SK-N-SH (cell line): ENCODE data around the gene SFXN3. TPM values are rescaled to one million over a fixed set of nuclear protein-coding genes. Genes with fewer than 3 reads are reported as not detected.
A peak's percentile ranks its signal among the peaks of the same experiment; 100 is the strongest.
"Not testable (repeated sequence)": the region's sequence is repeated elsewhere in the genome, so short reads cannot be mapped to it uniquely, and the experiment has no call there.

Experiments
- CTCF ChIA-PET: fragments of 300-600, 350-600 bp; formaldehyde crosslinking; extraction: SDS; loops from one replicate; lab custom pipeline; 2021; lab: Yijun Ruan, JAX
- POLR2A ChIA-PET: fragments of 350-600 bp; sonication (Branson Sonifier 250); formaldehyde crosslinking; extraction: SDS; loops from one replicate; lab custom pipeline; 2020; ENCODE audit warnings: antibody characterized with exemption, inconsistent platforms; lab: Yijun Ruan, JAX
- DNase-seq: peaks from one replicate; pipeline ENCODE4 v3.0.0; 2012
- H2AFZ ChIP-seq: fragments of 200-600 bp; sonication (generic); 2 replicates; pipeline ENCODE4 v1.8.1; 2016; ENCODE audit warnings: antibody characterized with exemption, mild to moderate bottlenecking, low read depth
- H3F3A ChIP-seq: fragments of 200-600 bp; sonication (generic); replicated peaks from 2 replicates; pipeline ENCODE3; 2016; ENCODE audit warnings: antibody characterized with exemption, mild to moderate bottlenecking; ENCODE audit not compliant: insufficient read depth
- H3K27ac ChIP-seq, 2 experiments: fragments of 200-500 bp in 1 of 2; fragments of 200-600 bp in 1 of 2; sonication (Bioruptor generic) in 1 of 2; sonication (generic), shearing (Covaris generic) in 1 of 2; 2 replicates each; pipeline versions ENCODE4 v1.5.1 to v1.6.1; 2014 to 2016; ENCODE audit warnings: low read depth in 2 of 2, inconsistent platforms in 1 of 2, low read length in 1 of 2, mild to moderate bottlenecking in 1 of 2, mixed read lengths in 1 of 2
- H3K27me3 ChIP-seq: fragments of 200-600 bp; sonication (generic), shearing (Covaris generic); 2 replicates; pipeline ENCODE4 v1.6.1; 2016; ENCODE audit warnings: mixed run types; ENCODE audit not compliant: insufficient read depth
- H3K36me3 ChIP-seq, 2 experiments: fragments of 200-500 bp in 1 of 2; fragments of 200-600 bp in 1 of 2; sonication (Bioruptor generic) in 1 of 2; sonication (generic) in 1 of 2; replicated peaks in 1 of 2; 2 replicates each; pipeline versions ENCODE3 to v1.5.1; 2014 to 2016; ENCODE audit warnings: low read length in 1 of 2, mild to moderate bottlenecking in 1 of 2; ENCODE audit not compliant: insufficient read depth in 2 of 2, control insufficient read depth in 1 of 2
- H3K4me1 ChIP-seq, 2 experiments: fragments of 200-500 bp in 1 of 2; fragments of 200-600 bp in 1 of 2; sonication (Bioruptor generic) in 1 of 2; sonication (generic), shearing (Covaris generic) in 1 of 2; 2 replicates each; pipeline versions ENCODE4 v1.5.1 to v1.6.1; 2014 to 2016; ENCODE audit warnings: low read depth in 1 of 2, low read length in 1 of 2, mixed run types in 1 of 2; ENCODE audit not compliant: insufficient read depth in 2 of 2, control insufficient read depth in 1 of 2
- H3K4me2 ChIP-seq: fragments of 200-600 bp; sonication (generic), shearing (Covaris generic); 2 replicates; pipeline ENCODE4 v1.6.1; 2017; ENCODE audit warnings: mixed run types
- H3K4me3 ChIP-seq, 2 experiments: fragments of 200-500 bp in 1 of 2; fragments of 200-600 bp in 1 of 2; sonication (Bioruptor generic) in 1 of 2; sonication (generic), shearing (Covaris generic) in 1 of 2; 2 replicates each; pipeline versions ENCODE4 v1.5.1 to v1.8.1; 2014 to 2016; ENCODE audit warnings: low read depth in 2 of 2, inconsistent platforms in 1 of 2, low read length in 1 of 2, mild to moderate bottlenecking in 1 of 2, mixed read lengths in 1 of 2, moderate library complexity in 1 of 2
- H3K79me2 ChIP-seq: fragments of 200-600 bp; sonication (generic); 2 replicates; pipeline ENCODE4 v1.8.1; 2017; ENCODE audit warnings: mild to moderate bottlenecking; ENCODE audit not compliant: insufficient read depth
- H3K9ac ChIP-seq: fragments of 200-600 bp; sonication (generic); 2 replicates; pipeline ENCODE4 v1.6.1; 2017; ENCODE audit warnings: mixed run types
- H3K9me2 ChIP-seq: fragments of 200-600 bp; sonication (generic); 2 replicates; pipeline ENCODE4 v1.6.1; 2017; ENCODE audit warnings: mixed run types
- H3K9me3 ChIP-seq: fragments of 200-600 bp; sonication (generic); 2 replicates; pipeline ENCODE4 v1.6.1; 2017; ENCODE audit warnings: mixed run types, mild to moderate bottlenecking, moderate library complexity
- H4K20me1 ChIP-seq: fragments of 200-600 bp; sonication (generic); 2 replicates; pipeline ENCODE4 v1.6.1; 2017; ENCODE audit warnings: mild to moderate bottlenecking, mixed run types; ENCODE audit not compliant: insufficient read depth
- ELF1 ChIP-seq: IDR thresholded peaks from 2 replicates; pipeline ENCODE4 v1.4.0; 2012
- EZH2phosphoT487 ChIP-seq: fragments of 200-600 bp; sonication (generic); IDR thresholded peaks from 2 replicates; pipeline ENCODE4 v1.6.1; 2017; ENCODE audit warnings: low read depth, mixed run types, mild to moderate bottlenecking, antibody characterized with exemption, moderate library complexity, borderline replicate concordance
- FOSL2 ChIP-seq: IDR thresholded peaks from 2 replicates; pipeline ENCODE4 v1.4.0; 2012; ENCODE audit warnings: low read depth, mild to moderate bottlenecking, moderate library complexity, borderline replicate concordance
- FOXJ3 ChIP-seq: sonication (generic); formaldehyde crosslinking; IDR thresholded peaks from 2 replicates; pipeline ENCODE4 v1.5.1; 2020; ENCODE audit warnings: mild to moderate bottlenecking, missing genetic modification reagents
- GABPA ChIP-seq: IDR thresholded peaks from 2 replicates; pipeline ENCODE4 v1.4.0; 2012; ENCODE audit warnings: low read depth, mild to moderate bottlenecking
- GATA2 ChIP-seq: sonication (generic); formaldehyde crosslinking; IDR thresholded peaks from 2 replicates; pipeline ENCODE4 v1.5.0; 2020; ENCODE audit warnings: mild to moderate bottlenecking, missing genetic modification reagents
- IRF3 ChIP-seq: fragments of 150-350 bp; IDR thresholded peaks from 2 replicates; pipeline ENCODE4 v1.6.1; 2016; ENCODE audit warnings: mild to moderate bottlenecking, low read depth, low read length
- JUND ChIP-seq: IDR thresholded peaks from 2 replicates; pipeline ENCODE4 v1.4.0; 2012
- MEF2A ChIP-seq: IDR thresholded peaks from 2 replicates; pipeline ENCODE4 v1.4.0; 2012; ENCODE audit warnings: low read depth, borderline replicate concordance
- MXI1 ChIP-seq: IDR thresholded peaks from 2 replicates; pipeline ENCODE4 v1.6.1; 2012; ENCODE audit warnings: mild to moderate bottlenecking, low read depth, low read length, improper control_type of control experiment
- POLR2AphosphoS5 ChIP-seq: IDR thresholded peaks from 2 replicates; pipeline ENCODE4 v1.6.1; 2012; ENCODE audit warnings: low read depth, low read length
- RAD21 ChIP-seq: IDR thresholded peaks from 2 replicates; pipeline ENCODE4 v1.6.1; 2012; ENCODE audit warnings: mild to moderate bottlenecking, low read length
- SIN3A ChIP-seq: IDR thresholded peaks from 2 replicates; pipeline ENCODE4 v1.6.1; 2012; ENCODE audit warnings: low read depth, mild to moderate bottlenecking, low read length, moderate library complexity, borderline replicate concordance
- SMC3 ChIP-seq: IDR thresholded peaks from 2 replicates; pipeline ENCODE4 v1.6.1; 2012; ENCODE audit warnings: low read depth, low read length, improper control_type of control experiment
- TAF1 ChIP-seq: IDR thresholded peaks from 2 replicates; pipeline ENCODE4 v1.6.1; 2012; ENCODE audit warnings: low read depth, mild to moderate bottlenecking, low read length, moderate library complexity, borderline replicate concordance
- TCF12 ChIP-seq: IDR thresholded peaks from 2 replicates; pipeline ENCODE4 v1.4.0; 2012
- TEAD4 ChIP-seq: IDR thresholded peaks from 2 replicates; pipeline ENCODE4 v1.4.0; 2012; ENCODE audit warnings: mild to moderate bottlenecking, borderline replicate concordance; ENCODE audit not compliant: insufficient read depth
- YY1 ChIP-seq: IDR thresholded peaks from 2 replicates; pipeline ENCODE4 v1.4.0; 2012; ENCODE audit warnings: low read depth, mild to moderate bottlenecking
- WGBS: methylation state at CpG from one replicate; pipeline ENCODE4 v1.1.6; 2017; ENCODE audit warnings: low lambda C conversion rate; 5-methylcytosine and 5-hydroxymethylcytosine counted together
- polyA plus RNA-seq, 3 experiments: library from polyadenylated mRNA; depleted of rRNA; stranded (reverse); fragments of >200 nt; gene quantifications; 2 replicates each; pipeline ENCODE4 v1.2.3, GENCODE V29; 2012
- TF ChIP-seq, protein P1 (sequence below): IDR thresholded peaks from 2 replicates; pipeline ENCODE4; 2012
- TF ChIP-seq, protein P2 (sequence below): fragments of 200-600 bp; sonication (generic); IDR thresholded peaks from 2 replicates; pipeline ENCODE4 v1.6.1; 2017; ENCODE audit warnings: antibody characterized with exemption, mild to moderate bottlenecking, moderate library complexity

SFXN3 gene
- polyA plus RNA-seq, 1 of the 3 experiments (the other 2 are of a cell fraction), result 142 TPM

DNA sequence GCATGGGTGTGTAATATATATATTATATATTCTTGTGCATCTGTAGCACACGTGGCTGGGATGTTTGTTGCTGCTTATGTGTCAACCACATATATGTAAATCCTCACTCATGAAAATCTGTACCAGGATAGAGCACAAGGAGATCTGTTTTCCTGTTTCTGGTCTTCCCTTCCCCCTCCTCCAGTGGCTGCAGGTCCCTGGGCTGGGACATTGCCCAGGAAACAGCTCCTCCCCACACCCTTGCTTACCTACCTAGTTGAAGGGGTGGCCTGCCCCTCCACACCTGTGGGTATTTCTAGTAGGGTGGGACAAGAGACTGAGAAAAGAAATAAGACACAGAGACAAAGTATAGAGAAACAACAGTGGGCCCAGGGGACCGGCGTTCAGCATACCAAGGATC lies 2.2 kb downstream of the SFXN3 start:
- H4K20me1 ChIP-seq, result peaks cover 39% of the 10 kb centered on the region
- H3K79me2 ChIP-seq, result peaks cover 47% of the 10 kb centered on the region
- no peak for DNase-seq
- H3K4me2 ChIP-seq, result peak overlapping the region; percentile 94
- POLR2A ChIA-PET, result interaction anchor here (0.5 kb wide), 1 partner anchor 661 kb away, joined by 3 read pairs; no protein-coding TSS in a partner anchor
- peak overlapping the region; percentile 84 to 98 for H3K4me3 ChIP-seq
- no peak for TF ChIP-seq POLR2AphosphoS5
- no peaks in the 10 kb centered on the region for H3K9me3 ChIP-seq
- peak overlapping the region; percentile 96 for H3K9ac ChIP-seq
- peaks cover 7 to 40% of the 10 kb centered on the region in 2 experiments; a peak in 2 of 4 replicates for H3K4me1 ChIP-seq
- peaks cover 20% of the 10 kb centered on the region for H3F3A ChIP-seq
- no peaks in the 10 kb centered on the region for H3K27me3 ChIP-seq
- peak overlapping the region; percentile 98 to 99 for H3K27ac ChIP-seq
- H3K9me2 ChIP-seq, result no peaks in the 10 kb centered on the region
- H2AFZ ChIP-seq, result no peak overlapping the region
- CTCF ChIA-PET, result interaction anchor here (1.1 to 15.0 kb wide), 4 partner anchors 8 to 145 kb away, joined by 3 to 198 read pairs (median 85); partner anchors contain the start of gene LZTS2
- 65% methylated on average over 3 of the region's 3 CpGs for WGBS
- H3K36me3 ChIP-seq, result peaks cover 32 to 38% of the 10 kb centered on the region in 2 experiments

- H3K9me2 ChIP-seq, H3K4me3 ChIP-seq, POLR2A ChIA-PET, H3K27ac ChIP-seq, H3K9me3 ChIP-seq, H3K27me3 ChIP-seq, H2AFZ ChIP-seq, DNase-seq, H3K9ac ChIP-seq: not testable (repeated sequence)
- CTCF ChIA-PET, result interaction anchor here (1.0 to 15.0 kb wide), 7 partner anchors 8 to 108 kb away, joined by 3 to 198 read pairs (median 4); no protein-coding TSS in a partner anchor
- peaks cover 38 to 48% of the 10 kb centered on the region in 2 experiments for H3K36me3 ChIP-seq
- peak overlapping the region; percentile 94 for H3K4me2 ChIP-seq
- H3K79me2 ChIP-seq, result peaks cover 47% of the 10 kb centered on the region
- peaks cover 39% of the 10 kb centered on the region for H4K20me1 ChIP-seq
- peaks cover 25% of the 10 kb centered on the region for H3F3A ChIP-seq
- WGBS, result 89% methylated on average over 4 of the region's 4 CpGs
- peaks cover 7 to 31% of the 10 kb centered on the region in 2 experiments; a peak in 2 of 4 replicates for H3K4me1 ChIP-seq
These were observed 3.4 kb downstream of the SFXN3 start for GRCh38 chr10:101034404-101034803.

GRCh38 chr10:101035314-101035713 lies 4.3 kb downstream of the SFXN3 start:
- no peaks in the 10 kb centered on the region for H3K9me3 ChIP-seq
- peaks cover 32% of the 10 kb centered on the region for H3F3A ChIP-seq
- WGBS, result no CpG with 5 or more reads among the region's 7 CpGs
- H3K27me3 ChIP-seq, result no peaks in the 10 kb centered on the region
- TF ChIP-seq, protein P1, sequence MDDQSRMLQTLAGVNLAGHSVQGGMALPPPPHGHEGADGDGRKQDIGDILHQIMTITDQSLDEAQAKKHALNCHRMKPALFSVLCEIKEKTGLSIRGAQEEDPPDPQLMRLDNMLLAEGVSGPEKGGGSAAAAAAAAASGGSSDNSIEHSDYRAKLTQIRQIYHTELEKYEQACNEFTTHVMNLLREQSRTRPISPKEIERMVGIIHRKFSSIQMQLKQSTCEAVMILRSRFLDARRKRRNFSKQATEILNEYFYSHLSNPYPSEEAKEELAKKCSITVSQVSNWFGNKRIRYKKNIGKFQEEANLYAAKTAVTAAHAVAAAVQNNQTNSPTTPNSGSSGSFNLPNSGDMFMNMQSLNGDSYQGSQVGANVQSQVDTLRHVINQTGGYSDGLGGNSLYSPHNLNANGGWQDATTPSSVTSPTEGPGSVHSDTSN, result no peak
- no peak for TF ChIP-seq RAD21
- no peak for TF ChIP-seq MEF2A
- no peak for TF ChIP-seq EZH2phosphoT487
- TF ChIP-seq GABPA, result no peak
- no peak for TF ChIP-seq ELF1
- no peak for TF ChIP-seq GATA2 (CRISPR knock-in tag)
- TF ChIP-seq TEAD4, result no peak
- no peak for TF ChIP-seq TAF1
- TF ChIP-seq TCF12, result no peak
- no peak for TF ChIP-seq FOXJ3 (CRISPR knock-in tag)
- no peak for TF ChIP-seq SIN3A
- no peak for TF ChIP-seq YY1
- TF ChIP-seq, protein P2, sequence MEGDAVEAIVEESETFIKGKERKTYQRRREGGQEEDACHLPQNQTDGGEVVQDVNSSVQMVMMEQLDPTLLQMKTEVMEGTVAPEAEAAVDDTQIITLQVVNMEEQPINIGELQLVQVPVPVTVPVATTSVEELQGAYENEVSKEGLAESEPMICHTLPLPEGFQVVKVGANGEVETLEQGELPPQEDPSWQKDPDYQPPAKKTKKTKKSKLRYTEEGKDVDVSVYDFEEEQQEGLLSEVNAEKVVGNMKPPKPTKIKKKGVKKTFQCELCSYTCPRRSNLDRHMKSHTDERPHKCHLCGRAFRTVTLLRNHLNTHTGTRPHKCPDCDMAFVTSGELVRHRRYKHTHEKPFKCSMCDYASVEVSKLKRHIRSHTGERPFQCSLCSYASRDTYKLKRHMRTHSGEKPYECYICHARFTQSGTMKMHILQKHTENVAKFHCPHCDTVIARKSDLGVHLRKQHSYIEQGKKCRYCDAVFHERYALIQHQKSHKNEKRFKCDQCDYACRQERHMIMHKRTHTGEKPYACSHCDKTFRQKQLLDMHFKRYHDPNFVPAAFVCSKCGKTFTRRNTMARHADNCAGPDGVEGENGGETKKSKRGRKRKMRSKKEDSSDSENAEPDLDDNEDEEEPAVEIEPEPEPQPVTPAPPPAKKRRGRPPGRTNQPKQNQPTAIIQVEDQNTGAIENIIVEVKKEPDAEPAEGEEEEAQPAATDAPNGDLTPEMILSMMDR, result no peak
- no peak for TF ChIP-seq IRF3
- TF ChIP-seq MXI1, result no peak
- TF ChIP-seq JUND, result no peak
- TF ChIP-seq FOSL2, result no peak
- TF ChIP-seq SMC3, result no peak
- TF ChIP-seq, all 33 proteins: peak for 0
- ChIA-PET POLR2A (interaction anchor here (0.6 kb wide), 1 partner anchor 31 kb away, joined by 3 read pairs; no protein-coding TSS in a partner anchor), CTCF (interaction anchor here (0.9 to 15.0 kb wide), 8 partner anchors 7 to 107 kb away, joined by 3 to 198 read pairs (median 5); no protein-coding TSS in a partner anchor)
- H3K9me2 ChIP-seq, result no peaks in the 10 kb centered on the region
- peaks cover 39% of the 10 kb centered on the region for H4K20me1 ChIP-seq
- peaks cover 7 to 22% of the 10 kb centered on the region in 2 experiments; a peak in 2 of 4 replicates for H3K4me1 ChIP-seq
- DNase-seq, result no peak
- peaks cover 38 to 53% of the 10 kb centered on the region in 2 experiments for H3K36me3 ChIP-seq
- H3K27ac ChIP-seq, result no peak overlapping the region
- H3K79me2 ChIP-seq, result peaks cover 47% of the 10 kb centered on the region
- H3K4me2 ChIP-seq, result no peak overlapping the region
- H3K4me3 ChIP-seq, result no peak overlapping the region
- H3K9ac ChIP-seq, result no peak overlapping the region
- H2AFZ ChIP-seq, result no peak overlapping the region
